SU-DHL-6 (cell line): ENCODE results near the gene PRKCA.

Experiments used
- H2AFZ ChIP-seq: fragments of 200-600 bp; sonication (generic); 2 replicates; pipeline ENCODE4 v1.6.1; 2014; ENCODE audit warnings: low read depth, mild to moderate bottlenecking, moderate library complexity, mixed read lengths, antibody characterized with exemption, low read length; ENCODE audit not compliant: severe bottlenecking
- H3F3A ChIP-seq: fragments of 200-600 bp; shearing (Covaris generic); 2 replicates; pipeline ENCODE4 v1.6.0; 2016; ENCODE audit warnings: antibody characterized with exemption, mild to moderate bottlenecking; ENCODE audit not compliant: insufficient read depth
- H3K27ac ChIP-seq: fragments of 200-600 bp; sonication (generic); 2 replicates; pipeline ENCODE4 v1.5.1; 2016; ENCODE audit warnings: low read depth, mild to moderate bottlenecking, low read length, moderate library complexity, mixed read lengths
- H3K27me3 ChIP-seq: fragments of 200-600 bp; sonication (generic), shearing (Covaris generic); 2 replicates; pipeline ENCODE4 v1.6.0; 2014; ENCODE audit warnings: mild to moderate bottlenecking, low read length
- H3K36me3 ChIP-seq: fragments of 200-600 bp; sonication (generic); 2 replicates; pipeline ENCODE4 v1.6.1; 2014; ENCODE audit warnings: mild to moderate bottlenecking, low read length, mixed read lengths
- H3K4me2 ChIP-seq: fragments of 300-600, 200-600 bp; shearing (Covaris generic), sonication (generic); 2 replicates; pipeline ENCODE4 v1.6.0; 2014; ENCODE audit warnings: low read length, low read depth, mild to moderate bottlenecking; ENCODE audit not compliant: poor library complexity, severe bottlenecking
- H3K4me3 ChIP-seq: fragments of 200-600 bp; sonication (generic); 2 replicates; pipeline ENCODE4 v1.5.1; 2014; ENCODE audit warnings: antibody characterized with exemption, low read length, mild to moderate bottlenecking, mixed read lengths; ENCODE audit not compliant: insufficient read depth, poor library complexity, severe bottlenecking
- H3K79me2 ChIP-seq: fragments of 200-600 bp; sonication (generic); 2 replicates; pipeline ENCODE4 v1.6.1; 2014; ENCODE audit warnings: mild to moderate bottlenecking, low read length, moderate library complexity; ENCODE audit not compliant: insufficient read depth
- H3K9ac ChIP-seq: fragments of 200-600 bp; sonication (generic); 2 replicates; pipeline ENCODE4 v1.7.0; 2014; ENCODE audit warnings: mild to moderate bottlenecking, low read length
- H3K9me2 ChIP-seq: fragments of 200-600 bp; sonication (generic); replicated peaks from 2 replicates; pipeline ENCODE4 v1.6.1; 2014; ENCODE audit warnings: low read length; ENCODE audit not compliant: insufficient read depth
- H3K9me3 ChIP-seq: fragments of 200-600 bp; sonication (generic); 2 replicates; pipeline ENCODE4 v1.6.1; 2014; ENCODE audit warnings: low read length, mixed read lengths; ENCODE audit not compliant: insufficient read depth
- H4K20me1 ChIP-seq: fragments of 200-600 bp; sonication (generic); 2 replicates; pipeline ENCODE4 v1.6.1; 2014; ENCODE audit warnings: low read depth, mild to moderate bottlenecking, antibody characterized with exemption, low read length, moderate library complexity, mixed read lengths
- CTCF ChIP-seq: fragments of 200-600 bp; sonication (generic); IDR thresholded peaks from one replicate; pipeline ENCODE4 v1.5.1; 2017; ENCODE audit warnings: antibody characterized with exemption, mild to moderate bottlenecking, low read length, moderate library complexity; ENCODE audit not compliant: insufficient read depth, poor library complexity, severe bottlenecking
- EZH2phosphoT487 ChIP-seq: fragments of 200-600 bp; sonication (generic), shearing (Covaris generic); conservative IDR thresholded peaks from 2 replicates; pipeline ENCODE4 v1.6.1; 2018; ENCODE audit warnings: mild to moderate bottlenecking, antibody characterized with exemption, low read length, moderate library complexity, mixed read lengths

The PRKCA gene

GRCh38 chr17:66498580-66498979 lies 196.2 kb downstream of the PRKCA start:
- H3K4me2 ChIP-seq: no peak overlapping the region
- peaks cover 75% of the 10 kb centered on the region for H3K79me2 ChIP-seq
- peaks cover 3% of the 10 kb centered on the region; the same call in 1 of the 2 replicates for H3K36me3 ChIP-seq
- no peak overlapping the region for H3K27ac ChIP-seq
- H3K9ac ChIP-seq: no peak overlapping the region
- H4K20me1 ChIP-seq: no peaks in the 10 kb centered on the region
- H3K27me3 ChIP-seq: no peaks in the 10 kb centered on the region
- H3K4me3 ChIP-seq: no peak overlapping the region
- H3K9me2 ChIP-seq: no peaks in the 10 kb centered on the region
- TF ChIP-seq EZH2phosphoT487 (no peak), CTCF (no peak)
- no peak overlapping the region for H2AFZ ChIP-seq
- H3F3A ChIP-seq: peaks cover 5% of the 10 kb centered on the region; the same call in 1 of the 2 replicates
- H3K9me3 ChIP-seq: no peaks in the 10 kb centered on the region

GRCh38 chr17:66506641-66507040 lies 204.2 kb downstream of the PRKCA start:
- Histone ChIP-seq H3F3A (no peaks in the 10 kb centered on the region), H3K9me3 (no peaks in the 10 kb centered on the region)

GRCh38 chr17:66507103-66507923 lies 204.9 kb downstream of the PRKCA start:
- Histone ChIP-seq H3K27ac (no peak overlapping the region), H3K79me2 (peaks cover 97% of the 10 kb centered on the region), H3K9ac (no peak overlapping the region), H3K4me3 (no peak overlapping the region), H4K20me1 (no peaks in the 10 kb centered on the region), H3K4me2 (no peak overlapping the region), H3K9me2 (no peaks in the 10 kb centered on the region), H2AFZ (no peak overlapping the region), H3K27me3 (no peaks in the 10 kb centered on the region), H3F3A (no peaks in the 10 kb centered on the region), H3K9me3 (no peaks in the 10 kb centered on the region), H3K36me3 (no peaks in the 10 kb centered on the region)
- TF ChIP-seq CTCF (no peak), EZH2phosphoT487 (no peak)

More at GRCh38 chr17:66506641-66507040, 204.2 kb downstream of the PRKCA start:
- no peaks in the 10 kb centered on the region for H3K36me3 ChIP-seq
- no peak overlapping the region for H3K4me3 ChIP-seq
- no peaks in the 10 kb centered on the region for H3K9me2 ChIP-seq
- H3K27me3 ChIP-seq: no peaks in the 10 kb centered on the region
- H3K79me2 ChIP-seq: peaks cover 97% of the 10 kb centered on the region
- H4K20me1 ChIP-seq: no peaks in the 10 kb centered on the region
- no peak overlapping the region for H3K9ac ChIP-seq
- H3K27ac ChIP-seq: no peak overlapping the region
- H2AFZ ChIP-seq: no peak overlapping the region
- no peak overlapping the region for H3K4me2 ChIP-seq
- no peak for TF ChIP-seq EZH2phosphoT487
- TF ChIP-seq CTCF: no peak
